Measurements from ENCODE around the gene ARFGEF3. TPM values are rescaled to one million over a fixed set of nuclear protein-coding genes. Genes with fewer than 3 reads are reported as not detected.

ARFGEF3 gene
- total and polyA plus RNA-seq, 2 experiments from 2014 or later, result 5.8 to 24.6 TPM

GRCh38 chr6:138225953-138226352 is 64.2 kb downstream of the ARFGEF3 start:
- H3K4me3 Mint-ChIP-seq, result no peak overlapping the region
- H3K79me2 ChIP-seq (replicated peaks; ENCODE audit: insufficient read depth), result no peaks in the 10 kb centered on the region
- peaks cover 31% of the 10 kb centered on the region for H3K4me1 Mint-ChIP-seq
- H3K27ac Mint-ChIP-seq, result no peak overlapping the region
- H3K9me2 ChIP-seq (ENCODE audit: insufficient read depth), result no peaks in the 10 kb centered on the region
- ATAC-seq (no peak), DNase-seq (ENCODE audit: low spot score) (no peak)
- H3K27ac ChIP-seq (ENCODE audit: low read depth), result no peak overlapping the region
- no peaks in the 10 kb centered on the region; the same call in 1 of the 2 replicates for H4K20me1 ChIP-seq (replicated peaks; ENCODE audit: insufficient read depth)
- H3K27me3 ChIP-seq (ENCODE audit: insufficient read depth), result no peaks in the 10 kb centered on the region
- H3K4me3 ChIP-seq, result no peak overlapping the region
- H3K36me3 ChIP-seq (ENCODE audit: insufficient read depth), result no peaks in the 10 kb centered on the region
- no peaks in the 10 kb centered on the region for H3K36me3 Mint-ChIP-seq (ENCODE audit: low read depth)
- no peaks in the 10 kb centered on the region for H3K4me1 ChIP-seq (ENCODE audit: insufficient read depth)
- H3F3A ChIP-seq (replicated peaks; ENCODE audit: low read depth), result no peaks in the 10 kb centered on the region
- TF ChIP-seq ZNF114 (CRISPR knock-in tag; IDR thresholded peaks at IDR 0.05), result no peak
- TF ChIP-seq ZNF331 (CRISPR knock-in tag; IDR thresholded peaks at IDR 0.05; ENCODE audit: low read depth), result no peak
- TF ChIP-seq JUNB (IDR thresholded peaks at IDR 0.05; ENCODE audit: unreplicated experiment), result no peak
- no peak for TF ChIP-seq STAT1 (IDR thresholded peaks at IDR 0.05; ENCODE audit: unreplicated experiment)
- no peak for TF ChIP-seq CTCF (conservative IDR thresholded peaks at IDR 0.05; ENCODE audit: low read depth in 2 of 2)
- TF ChIP-seq CREB1 (CRISPR knock-in tag; IDR thresholded peaks at IDR 0.05; ENCODE audit: low read depth), result no peak
- no peak for TF ChIP-seq EZH2 (IDR thresholded peaks at IDR 0.05; ENCODE audit: low read depth, unreplicated experiment)
- H2AFZ ChIP-seq, result no peak overlapping the region
- H3K9me3 Mint-ChIP-seq, result no peaks in the 10 kb centered on the region
- H3K27me3 Mint-ChIP-seq (ENCODE audit: insufficient read depth, low read depth, poor library complexity), result no peaks in the 10 kb centered on the region
- no peak overlapping the region for H3K4me2 ChIP-seq

DNA sequence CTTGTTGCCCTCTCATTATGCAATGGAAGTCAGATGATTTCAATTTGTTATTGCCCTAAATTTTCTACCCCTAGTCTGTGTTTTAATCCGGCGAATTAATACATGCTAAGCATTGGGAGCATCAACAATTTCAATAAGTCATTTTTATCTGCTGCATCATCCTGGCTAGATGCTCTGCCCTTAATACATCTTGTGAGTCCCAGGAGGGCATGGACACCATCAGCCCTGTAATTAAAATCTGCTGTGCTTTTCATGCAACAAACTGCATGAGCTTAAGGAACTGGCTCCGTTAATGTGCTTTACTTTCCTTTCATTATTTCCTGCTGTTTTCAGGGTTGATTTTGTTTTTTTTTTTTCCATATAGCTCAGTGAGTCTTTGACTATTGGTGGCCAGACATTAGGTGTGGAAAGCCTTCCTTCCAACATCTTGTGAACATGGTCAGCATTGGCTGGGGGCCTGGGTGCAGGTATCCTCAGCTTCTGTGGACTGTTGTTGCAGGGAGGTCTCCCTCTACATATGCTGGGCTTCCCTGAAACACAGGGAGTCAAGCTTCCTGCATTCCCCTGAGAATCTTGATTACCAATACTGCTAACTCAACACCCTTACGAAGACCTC is 65.1 kb downstream of the ARFGEF3 start:
- no peaks in the 10 kb centered on the region for H3K27me3 Mint-ChIP-seq (ENCODE audit: insufficient read depth, low read depth, poor library complexity)
- no peaks in the 10 kb centered on the region for H3K79me2 ChIP-seq (replicated peaks; ENCODE audit: insufficient read depth)
- no peak overlapping the region for H3K4me3 ChIP-seq
- H3K27ac ChIP-seq (ENCODE audit: low read depth), result no peak overlapping the region
- no peak overlapping the region for H2AFZ ChIP-seq
- H3F3A ChIP-seq (replicated peaks; ENCODE audit: low read depth), result no peaks in the 10 kb centered on the region
- no peaks in the 10 kb centered on the region for H4K20me1 ChIP-seq (replicated peaks; ENCODE audit: insufficient read depth)
- H3K36me3 ChIP-seq (ENCODE audit: insufficient read depth), result no peaks in the 10 kb centered on the region
- H3K4me2 ChIP-seq, result no peak overlapping the region
- H3K4me1 Mint-ChIP-seq, result peaks cover 33% of the 10 kb centered on the region
- ATAC-seq (no peak), DNase-seq (ENCODE audit: low spot score) (no peak)
- H3K9me2 ChIP-seq (ENCODE audit: insufficient read depth), result no peaks in the 10 kb centered on the region
- 0 out of 2 replicates have a peak overlapping the region, but pooled peaks have one; percentile 35 for H3K27ac Mint-ChIP-seq
- H3K27me3 ChIP-seq (ENCODE audit: insufficient read depth), result no peaks in the 10 kb centered on the region
- no peaks in the 10 kb centered on the region for H3K4me1 ChIP-seq (ENCODE audit: insufficient read depth)
- no peaks in the 10 kb centered on the region for H3K36me3 Mint-ChIP-seq (ENCODE audit: low read depth)
- no peak for TF ChIP-seq STAT1 (IDR thresholded peaks at IDR 0.05; ENCODE audit: unreplicated experiment)
- H3K4me3 Mint-ChIP-seq, result no peak overlapping the region
- H3K9me3 Mint-ChIP-seq, result no peaks in the 10 kb centered on the region

DNA sequence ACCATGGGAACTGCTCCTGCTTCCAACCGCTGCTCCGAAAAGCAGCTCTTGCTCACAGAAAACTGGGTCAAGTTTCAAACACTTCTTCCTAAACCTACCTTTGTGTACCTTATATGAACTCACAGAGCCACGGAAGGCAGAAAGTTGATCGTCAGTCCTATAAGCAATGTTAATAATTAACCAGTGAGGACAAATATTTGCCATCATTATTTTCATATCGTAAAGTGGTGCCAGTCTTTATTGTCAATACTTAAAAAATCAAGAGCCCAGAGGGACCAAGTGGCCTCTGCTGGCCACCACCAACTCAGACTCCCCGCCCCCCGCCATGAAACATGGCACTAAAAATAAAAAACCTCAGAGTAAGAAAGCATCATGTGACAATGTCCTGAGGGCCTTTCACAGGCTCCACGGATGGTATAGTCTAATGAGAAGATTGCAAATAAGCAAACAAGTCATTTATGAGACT is 65.6 kb downstream of the ARFGEF3 start:
- Histone ChIP-seq H3K9me2 (ENCODE audit: insufficient read depth) (no peaks in the 10 kb centered on the region), H3K27ac (ENCODE audit: low read depth) (no peak overlapping the region), H3F3A (replicated peaks; ENCODE audit: low read depth) (no peaks in the 10 kb centered on the region), H3K36me3 (ENCODE audit: insufficient read depth) (no peaks in the 10 kb centered on the region), H3K4me3 (no peak overlapping the region), H4K20me1 (replicated peaks; ENCODE audit: insufficient read depth) (no peaks in the 10 kb centered on the region), H2AFZ (no peak overlapping the region), H3K4me2 (no peak overlapping the region), H3K79me2 (replicated peaks; ENCODE audit: insufficient read depth) (no peaks in the 10 kb centered on the region), H3K4me1 (ENCODE audit: insufficient read depth) (no peaks in the 10 kb centered on the region), H3K27me3 (ENCODE audit: insufficient read depth) (no peaks in the 10 kb centered on the region)
- no peak overlapping the region for H3K27ac Mint-ChIP-seq
- H3K4me1 Mint-ChIP-seq, result peaks cover 33% of the 10 kb centered on the region
- DNase-seq (ENCODE audit: low spot score) (no peak), ATAC-seq (no peak)
- H3K27me3 Mint-ChIP-seq (ENCODE audit: insufficient read depth, low read depth, poor library complexity), result no peaks in the 10 kb centered on the region
- no peaks in the 10 kb centered on the region for H3K36me3 Mint-ChIP-seq (ENCODE audit: low read depth)
- H3K4me3 Mint-ChIP-seq, result no peak overlapping the region
- H3K9me3 Mint-ChIP-seq, result no peaks in the 10 kb centered on the region
- no peak for TF ChIP-seq ZNF114 (CRISPR knock-in tag; IDR thresholded peaks at IDR 0.05)
- no peak for TF ChIP-seq STAT1 (IDR thresholded peaks at IDR 0.05; ENCODE audit: unreplicated experiment)
- TF ChIP-seq, protein P1, sequence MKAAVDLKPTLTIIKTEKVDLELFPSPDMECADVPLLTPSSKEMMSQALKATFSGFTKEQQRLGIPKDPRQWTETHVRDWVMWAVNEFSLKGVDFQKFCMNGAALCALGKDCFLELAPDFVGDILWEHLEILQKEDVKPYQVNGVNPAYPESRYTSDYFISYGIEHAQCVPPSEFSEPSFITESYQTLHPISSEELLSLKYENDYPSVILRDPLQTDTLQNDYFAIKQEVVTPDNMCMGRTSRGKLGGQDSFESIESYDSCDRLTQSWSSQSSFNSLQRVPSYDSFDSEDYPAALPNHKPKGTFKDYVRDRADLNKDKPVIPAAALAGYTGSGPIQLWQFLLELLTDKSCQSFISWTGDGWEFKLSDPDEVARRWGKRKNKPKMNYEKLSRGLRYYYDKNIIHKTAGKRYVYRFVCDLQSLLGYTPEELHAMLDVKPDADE (IDR thresholded peaks at IDR 0.05), result no peak
- TF ChIP-seq CTCF (conservative IDR thresholded peaks at IDR 0.05; ENCODE audit: low read depth in 2 of 2), result no peak
- no peak for TF ChIP-seq JUNB (IDR thresholded peaks at IDR 0.05; ENCODE audit: unreplicated experiment)
- no peak for TF ChIP-seq EZH2phosphoT487 (IDR thresholded peaks at IDR 0.05; ENCODE audit: unreplicated experiment)
- no peak for TF ChIP-seq EZH2 (IDR thresholded peaks at IDR 0.05; ENCODE audit: low read depth, unreplicated experiment)
